B cell (primary cell): ENCODE data around the gene C3orf18. TPM values are rescaled to one million over a fixed set of nuclear protein-coding genes. Genes with fewer than 3 reads are reported as not detected.

Experiments
- ATAC-seq: fragments of 200-7000 bp; cut with Tn5 transposase; one replicate; pipeline ENCODE4 v1.10.0; 2021; ENCODE audit warnings: low read depth, mild to moderate bottlenecking, moderate number of reproducible peaks, moderate library complexity
- CTCF ChIA-PET: fragments of 350-600 bp; sonication (Branson Sonifier 250); formaldehyde crosslinking; loops from one replicate; lab custom pipeline; 2021; ENCODE audit warnings: antibody characterized with exemption, inconsistent platforms; lab: Charles Lee
- POLR2A ChIA-PET: fragments of 350-600 bp; sonication (Branson Sonifier 250); formaldehyde crosslinking; loops from one replicate; lab custom pipeline; 2021; ENCODE audit warnings: antibody characterized with exemption; lab: Charles Lee
- DNase-seq: peaks from one replicate; pipeline ENCODE4 v3.0.0; 2013
- H2AFZ ChIP-seq: 2 replicates; pipeline ENCODE4 v1.6.1; 2012; ENCODE audit warnings: mild to moderate bottlenecking, low read depth, low read length; ENCODE audit not compliant: insufficient read depth, poor library complexity, severe bottlenecking
- H3K27ac ChIP-seq, 2 donors: 1 replicate in 1 of 2; 2 replicates in 1 of 2; pipeline ENCODE4 v1.5.1; 2012 to 2013; ENCODE audit warnings: low read length in 2 of 2, mild to moderate bottlenecking in 2 of 2, moderate library complexity in 1 of 2
- H3K27me3 ChIP-seq, 4 experiments: fragments of 200-600 bp in 1 of 4; sonication (generic) in 1 of 4; replicated peaks in 1 of 4; 1 replicate in 2 of 4; 2 replicates in 2 of 4; pipeline versions ENCODE4 v1.6.1 to v1.7.0; 2013 to 2016; ENCODE audit warnings: low read length in 3 of 4, mild to moderate bottlenecking in 2 of 4, mixed read lengths in 1 of 4, moderate library complexity in 1 of 4; ENCODE audit not compliant: insufficient read depth in 4 of 4, control insufficient read depth in 3 of 4; ENCODE audit errors: control extremely low read depth in 1 of 4
- H3K36me3 ChIP-seq, 2 experiments: replicated peaks in 1 of 2; 1 replicate in 1 of 2; 2 replicates in 1 of 2; pipeline versions ENCODE4 v1.6.1 to v1.7.1; 2013; ENCODE audit warnings: low read length in 1 of 2; ENCODE audit not compliant: insufficient read depth in 2 of 2, control insufficient read depth in 1 of 2; ENCODE audit errors: control extremely low read depth in 1 of 2, extremely low read depth in 1 of 2
- H3K4me1 ChIP-seq, 2 donors: fragments of 200-600 bp in 1 of 2; sonication (generic) in 1 of 2; 1 replicate in 1 of 2; 2 replicates in 1 of 2; pipeline versions ENCODE4 v1.5.1 to v1.6.1; 2013 to 2017; ENCODE audit warnings: low read length in 2 of 2; ENCODE audit not compliant: control insufficient read depth in 2 of 2, insufficient read depth in 2 of 2
- H3K4me2 ChIP-seq: replicated peaks from 2 replicates; pipeline ENCODE3; 2012; ENCODE audit warnings: mild to moderate bottlenecking, low read depth, low read length; ENCODE audit not compliant: poor library complexity, severe bottlenecking
- H3K4me3 ChIP-seq, 5 experiments: fragments of 200-600 bp in 1 of 5; sonication (generic) in 1 of 5; 1 replicate in 3 of 5; 2 replicates in 2 of 5; pipeline versions ENCODE4 v1.5.1 to v1.7.0; 2011 to 2016; ENCODE audit warnings: low read length in 4 of 5, mild to moderate bottlenecking in 4 of 5, low read depth in 2 of 5, control low read depth in 1 of 5, moderate library complexity in 1 of 5; ENCODE audit not compliant: insufficient read depth in 1 of 5; ENCODE audit errors: control extremely low read depth in 1 of 5, extremely low read depth in 1 of 5
- H3K79me2 ChIP-seq: fragments of 200-600 bp; sonication (generic); one replicate; pipeline ENCODE4 v1.6.0; 2016; ENCODE audit warnings: low read length; ENCODE audit not compliant: control insufficient read depth, insufficient read depth
- H3K9ac ChIP-seq: fragments of 200-600 bp; sonication (generic); 2 replicates; pipeline ENCODE4 v1.6.1; 2017; ENCODE audit warnings: mild to moderate bottlenecking, low read length, moderate library complexity
- H3K9me3 ChIP-seq, 3 donors: one replicate each; pipeline versions ENCODE4 v1.6.1 to v1.7.1; 2013; ENCODE audit warnings: low read length in 2 of 3; ENCODE audit not compliant: control insufficient read depth in 2 of 3, insufficient read depth in 1 of 3; ENCODE audit errors: control extremely low read depth in 1 of 3
- H4K20me1 ChIP-seq: 2 replicates; pipeline ENCODE4 v1.6.0; 2012; ENCODE audit warnings: mild to moderate bottlenecking, low read length; ENCODE audit not compliant: insufficient read depth, control insufficient read depth, poor library complexity, severe bottlenecking
- H3K27ac Mint-ChIP-seq: one replicate; pipeline ENCODE4 v1.8.0; 2021; ENCODE audit warnings: mixed read lengths
- H3K27me3 Mint-ChIP-seq: one replicate; pipeline ENCODE4 v1.8.0; 2021; ENCODE audit warnings: mixed read lengths
- H3K4me1 Mint-ChIP-seq: one replicate; pipeline ENCODE4 v1.8.0; 2021; ENCODE audit warnings: mixed read lengths
- H3K4me3 Mint-ChIP-seq: one replicate; pipeline ENCODE4 v1.8.0; 2021; ENCODE audit warnings: mixed read lengths
- H3K9me3 Mint-ChIP-seq: one replicate; pipeline ENCODE4 v1.8.0; 2022; ENCODE audit warnings: mixed read lengths; ENCODE audit not compliant: insufficient read depth
- EZH2 ChIP-seq: IDR thresholded peaks from 2 replicates; pipeline ENCODE4 v1.6.1; 2012; ENCODE audit warnings: borderline replicate concordance, low read depth, mild to moderate bottlenecking, moderate library complexity, low read length; ENCODE audit not compliant: insufficient read depth, poor library complexity, severe bottlenecking
- WGBS: methylation state at CpG from one replicate; pipeline ENCODE4 v1.1.5; 2013; ENCODE audit warnings: missing lambda C conversion rate; ENCODE audit not compliant: insufficient coverage; 5-methylcytosine and 5-hydroxymethylcytosine counted together
- intact Hi-C: fragments of 100-400 bp; cut with micrococcal nuclease; formaldehyde crosslinking; loops from one replicate; pipeline ENCODE4 v1.10.0; 2022
- polyA plus RNA-seq: library from polyadenylated mRNA; depleted of rRNA; stranded (reverse); fragments of >200 nt; gene quantifications from 2 replicates; pipeline ENCODE4 v1.2.3, GENCODE V29; 2012
- total RNA-seq, 2 donors: library from RNA; stranded (reverse); fragments of 120-200 nt in 1 of 2; gene quantifications; 1 replicate in 1 of 2; 2 replicates in 1 of 2; pipeline versions ENCODE4 v1.2.3 to v1.2.4, GENCODE V29; 2013 to 2022
- TF ChIP-seq, protein P1 (sequence below): fragments of 200-600 bp; IDR thresholded peaks from one replicate; pipeline ENCODE4 v1.8.0; 2022; ENCODE audit warnings: antibody characterized with exemption, mild to moderate bottlenecking

The C3orf18 gene
- total and polyA plus RNA-seq, 2 donors (not counting 1 experiment from before 2014, with no cell fraction given): 14.3 to 15.4 TPM

- no peak overlapping the region for H3K4me3 Mint-ChIP-seq
- no peaks in the 10 kb centered on the region for H3K9me3 Mint-ChIP-seq
- Histone ChIP-seq H3K4me2 (no peak overlapping the region), H3K36me3 (peaks cover 0 to 4% of the 10 kb centered on the region in 2 experiments), H3K4me1 (peaks cover 39 to 50% of the 10 kb centered on the region in 2 donors), H4K20me1 (no peaks in the 10 kb centered on the region), H3K79me2 (no peaks in the 10 kb centered on the region), H3K4me3 (no peak overlapping the region), H3K9ac (no peak overlapping the region), H2AFZ (no peak overlapping the region), H3K9me3 (no peaks in the 10 kb centered on the region), H3K27me3 (no peaks in the 10 kb centered on the region), H3K27ac (no peak overlapping the region)
- 77% methylated on average over 8 of the region's 9 CpGs for WGBS
- POLR2A ChIA-PET: no interaction called here
- ATAC-seq (no peak), DNase-seq (no peak)
- H3K27me3 Mint-ChIP-seq: no peaks in the 10 kb centered on the region
- no peak overlapping the region for H3K27ac Mint-ChIP-seq
- intact Hi-C loops: no loop called here
- CTCF ChIA-PET: interaction anchor here (1.3 to 1.7 kb wide), 2 partner anchors 10 to 11 kb away, joined by 4 to 6 read pairs; no protein-coding TSS in a partner anchor
- peaks cover 42% of the 10 kb centered on the region for H3K4me1 Mint-ChIP-seq
- TF ChIP-seq, protein P1, sequence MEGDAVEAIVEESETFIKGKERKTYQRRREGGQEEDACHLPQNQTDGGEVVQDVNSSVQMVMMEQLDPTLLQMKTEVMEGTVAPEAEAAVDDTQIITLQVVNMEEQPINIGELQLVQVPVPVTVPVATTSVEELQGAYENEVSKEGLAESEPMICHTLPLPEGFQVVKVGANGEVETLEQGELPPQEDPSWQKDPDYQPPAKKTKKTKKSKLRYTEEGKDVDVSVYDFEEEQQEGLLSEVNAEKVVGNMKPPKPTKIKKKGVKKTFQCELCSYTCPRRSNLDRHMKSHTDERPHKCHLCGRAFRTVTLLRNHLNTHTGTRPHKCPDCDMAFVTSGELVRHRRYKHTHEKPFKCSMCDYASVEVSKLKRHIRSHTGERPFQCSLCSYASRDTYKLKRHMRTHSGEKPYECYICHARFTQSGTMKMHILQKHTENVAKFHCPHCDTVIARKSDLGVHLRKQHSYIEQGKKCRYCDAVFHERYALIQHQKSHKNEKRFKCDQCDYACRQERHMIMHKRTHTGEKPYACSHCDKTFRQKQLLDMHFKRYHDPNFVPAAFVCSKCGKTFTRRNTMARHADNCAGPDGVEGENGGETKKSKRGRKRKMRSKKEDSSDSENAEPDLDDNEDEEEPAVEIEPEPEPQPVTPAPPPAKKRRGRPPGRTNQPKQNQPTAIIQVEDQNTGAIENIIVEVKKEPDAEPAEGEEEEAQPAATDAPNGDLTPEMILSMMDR: no peak
- TF ChIP-seq EZH2: no peak
These were observed 35.1 kb upstream of the C3orf18 start for GRCh38 chr3:50602595-50603191.
